Superior temporal gyrus (tissue), 1 donor: ENCODE measurements around the gene FUT2.

Experiments
- DNase-seq: peaks from one replicate; pipeline ENCODE4 v3.0.0-alpha.2; 2016; ENCODE audit errors: extremely low spot score

FUT2 gene

GRCh38 chr19:48726556-48726955 is 30.8 kb downstream of the FUT2 start:
- DNase-seq = no peak

DNA sequence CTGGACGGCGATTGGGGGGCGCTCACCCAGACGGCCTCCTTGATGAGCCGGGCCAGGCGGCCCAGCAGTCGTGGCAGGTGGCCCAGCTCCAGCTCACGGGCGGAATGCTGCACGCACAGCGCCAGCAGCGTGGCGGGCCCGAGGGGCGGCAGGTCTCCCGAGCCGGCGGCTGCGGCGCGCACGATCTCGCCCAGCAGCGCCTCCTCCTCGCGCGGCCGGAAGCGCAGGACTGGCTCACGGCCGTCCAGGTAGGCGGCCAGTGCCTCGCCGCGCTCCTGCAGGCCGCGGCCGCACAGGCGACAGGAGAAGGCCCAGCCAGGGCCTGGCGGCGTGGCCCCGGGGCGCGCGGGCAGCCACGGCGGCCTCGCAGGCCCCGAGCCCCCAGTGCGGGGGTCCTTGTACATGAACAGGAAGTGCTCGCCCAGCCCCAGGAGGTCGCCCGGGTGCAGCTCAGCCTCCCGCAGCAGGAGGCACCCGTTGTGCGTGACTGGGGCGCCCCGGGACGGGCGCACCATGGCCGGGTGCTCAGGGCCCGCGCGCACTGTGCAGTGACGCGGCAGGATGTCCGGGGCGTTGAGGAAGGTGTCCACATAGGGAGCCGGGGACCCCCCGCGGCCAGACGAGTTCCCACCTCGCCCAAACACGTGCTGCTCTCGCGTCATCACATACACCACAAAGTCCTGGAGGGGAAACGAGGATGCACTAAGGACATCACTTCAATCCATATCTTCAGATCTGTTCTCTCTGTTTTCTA is 33.3 kb downstream of the FUT2 start:
- DNase-seq = no peak

DNA sequence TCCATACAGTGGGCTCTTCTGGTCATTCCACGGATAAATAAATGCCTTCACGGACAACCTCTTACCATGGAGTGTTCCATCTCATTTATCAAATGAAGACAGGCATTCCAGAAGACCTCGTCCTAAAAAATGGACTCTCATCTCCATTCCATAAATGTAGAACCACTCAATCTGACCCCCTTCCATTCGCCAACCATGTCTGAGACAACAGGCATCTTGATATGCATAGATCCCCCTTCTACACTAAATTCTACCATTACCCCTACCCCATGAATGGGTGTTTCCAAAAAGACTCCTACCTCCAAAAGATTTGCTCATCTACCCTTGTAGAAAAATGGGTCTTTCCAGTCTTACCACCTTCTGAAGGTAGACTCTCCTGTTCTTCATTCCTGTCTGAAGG is 35.7 kb downstream of the FUT2 start:
- no peak for DNase-seq

- no peak for DNase-seq
Observed at GRCh38 chr19:48734625-48735024, 38.9 kb downstream of the FUT2 start.

- no peak for DNase-seq
Observed at GRCh38 chr19:48735031-48735615, 39.4 kb downstream of the FUT2 start.

GRCh38 chr19:48737360-48737998 is 41.7 kb downstream of the FUT2 start:
- no peak for DNase-seq

- DNase-seq = no peak
Observed at GRCh38 chr19:48738557-48739403, 43.0 kb downstream of the FUT2 start.

- no peak for DNase-seq
Observed at GRCh38 chr19:48739404-48740163, 43.8 kb downstream of the FUT2 start.

DNA sequence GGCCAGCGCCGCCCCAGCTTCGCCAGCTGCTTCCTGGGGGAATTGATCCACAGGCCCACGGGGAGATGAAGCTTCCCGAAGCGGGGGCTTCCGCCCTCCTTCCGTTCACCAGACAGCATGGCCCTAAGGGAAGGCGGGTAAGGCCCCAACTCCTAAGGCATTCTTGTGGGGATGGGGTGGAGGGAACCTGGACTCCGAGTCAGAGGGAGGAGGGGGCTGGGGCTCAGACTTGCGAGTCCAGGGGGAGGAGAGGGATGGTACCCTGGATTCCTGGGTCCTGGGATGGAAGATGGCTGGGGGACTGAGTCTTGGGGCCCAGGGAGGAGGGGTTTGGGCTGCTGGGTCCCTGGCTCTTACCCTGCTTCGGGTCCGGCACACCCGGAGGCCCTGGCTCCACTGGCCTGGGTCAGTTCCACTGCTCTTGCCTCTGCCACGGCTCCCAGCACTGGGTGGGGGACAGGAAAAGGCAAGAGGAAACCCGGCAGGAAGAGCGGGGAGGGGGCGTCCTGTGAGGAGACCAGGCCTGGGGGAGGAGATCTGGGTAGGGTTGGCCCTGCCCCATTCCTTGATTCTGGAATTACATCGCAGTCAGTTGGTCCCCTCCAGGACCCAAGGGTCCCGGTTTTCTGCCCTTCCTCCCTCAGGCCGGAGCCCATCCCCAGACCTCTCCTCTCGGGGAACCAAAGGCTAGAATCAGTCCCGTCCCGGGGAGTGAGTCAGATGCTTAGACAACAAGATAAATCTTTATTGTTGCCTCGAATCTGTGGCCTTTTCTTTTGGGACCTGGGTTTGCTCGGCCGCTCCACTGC is 44.6 kb downstream of the FUT2 start, which contains the start of gene RASIP1:
Gene RASIP1, minus strand, starts transcription at position 447 of the 809 bp plus-strand sequence. Its CDS starts 328 bp downstream, at position 119.
- no peak for DNase-seq

- no peak for DNase-seq
Observed at GRCh38 chr19:48741129-48741999, 45.6 kb downstream of the FUT2 start.

GRCh38 chr19:48742096-48742495 is 46.3 kb downstream of the FUT2 start:
- DNase-seq = no peak

- DNase-seq = peak; percentile 90
Observed at GRCh38 chr19:48745208-48745995, 49.6 kb downstream of the FUT2 start.

GRCh38 chr19:48746110-48746509 is 50.3 kb downstream of the FUT2 start:
- DNase-seq = no peak

DNA sequence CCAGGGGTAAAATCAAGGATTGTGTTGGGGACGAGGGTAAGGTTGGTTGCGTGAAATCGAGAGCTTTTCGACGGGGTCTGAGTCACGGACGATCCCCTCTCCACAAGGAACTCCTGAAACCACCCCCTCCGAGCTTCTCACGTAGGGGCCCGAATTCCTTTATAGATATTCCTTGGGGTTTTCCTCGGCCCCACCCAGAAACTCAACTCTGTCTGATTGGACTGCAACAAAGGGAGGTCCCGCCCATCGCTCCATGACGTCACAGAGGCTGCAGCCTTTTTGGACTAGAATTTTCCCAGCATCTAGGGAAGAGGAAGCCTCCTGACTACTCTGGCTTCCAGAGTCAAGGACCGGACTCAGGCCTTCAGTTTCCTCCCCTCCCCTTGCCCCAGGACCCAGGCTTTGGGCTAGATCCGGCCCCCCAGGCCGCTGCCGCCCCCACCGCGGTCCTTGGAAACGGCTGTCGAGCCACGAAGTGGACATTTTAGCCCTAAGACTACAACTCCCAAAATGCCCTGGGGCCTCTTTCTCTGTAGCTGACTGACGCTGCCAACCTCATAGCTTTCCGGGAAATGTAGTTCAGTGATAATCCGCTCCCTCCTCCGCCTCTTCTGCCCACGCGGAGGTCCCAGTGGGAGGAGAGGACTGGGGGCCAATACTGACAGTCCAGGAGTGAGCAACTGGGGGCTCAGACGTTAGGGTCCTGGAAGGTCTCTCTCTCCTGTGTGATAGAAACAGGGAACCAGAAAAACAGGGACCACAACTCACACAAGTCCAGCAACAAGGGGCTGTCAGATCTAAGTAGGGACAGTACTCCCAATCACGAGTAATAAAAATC is 51.2 kb downstream of the FUT2 start, which contains the start of gene IZUMO1:
Gene IZUMO1, minus strand, starts transcription at position 172 of the 838 bp plus-strand sequence. CDS start 1,050 bp downstream, outside the sequence.
- DNase-seq = peak; percentile 90

DNA sequence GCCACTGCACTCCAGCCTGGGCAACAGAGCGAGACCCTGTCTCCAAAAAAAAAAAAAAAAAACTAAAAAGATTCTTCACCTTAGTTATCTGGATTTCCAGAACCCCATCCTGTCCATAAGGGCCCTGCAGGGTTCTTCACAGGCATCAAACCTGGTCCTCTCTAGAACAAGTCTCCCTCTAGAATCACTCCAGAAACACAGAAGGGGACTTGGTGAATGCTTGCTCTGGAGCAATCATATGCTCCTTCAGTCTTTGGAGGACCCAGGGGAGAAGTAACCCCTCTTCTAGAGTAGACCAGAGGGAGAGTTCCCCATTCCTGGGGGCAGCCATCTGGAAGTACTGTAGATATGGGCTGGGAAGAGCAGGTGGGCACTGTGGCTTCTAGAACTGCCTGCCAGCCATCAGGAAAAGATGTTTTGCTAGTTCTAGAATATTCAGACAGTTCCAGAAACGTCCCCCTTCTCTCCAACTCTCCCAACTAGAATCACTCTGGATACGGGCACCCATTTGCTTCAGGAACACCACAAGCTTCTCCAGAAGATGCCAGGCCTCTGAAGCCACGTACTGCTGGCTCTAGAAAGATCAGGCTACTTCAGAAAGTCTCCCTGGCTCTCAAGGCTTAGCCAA is 53.9 kb downstream of the FUT2 start:
- no peak for DNase-seq

DNA sequence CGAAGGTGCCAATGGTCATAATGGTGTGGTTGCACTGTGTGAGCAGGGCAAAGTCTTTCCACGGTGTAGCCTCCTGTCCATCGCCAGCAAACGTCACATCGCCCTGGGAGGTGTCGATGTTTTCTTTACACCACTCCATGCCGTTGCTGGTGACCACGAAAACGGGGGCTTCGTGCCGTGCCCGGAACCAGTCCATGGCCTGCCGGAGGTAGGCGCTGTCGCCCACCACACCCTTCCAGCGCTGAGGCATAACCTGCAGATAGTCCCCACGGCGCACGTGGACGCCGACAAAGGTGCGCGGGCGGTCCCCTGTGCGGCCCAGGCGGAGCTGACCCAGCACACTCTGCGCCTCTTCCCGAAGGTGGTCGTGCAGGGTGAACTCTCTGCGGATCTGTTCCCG is 54.6 kb downstream of the FUT2 start:
- no peak for DNase-seq
